Fibroblast of upper back skin (primary cell): ENCODE results near the gene ALK.

Experiments used
- DNase-seq: peaks from one replicate; pipeline ENCODE4 v3.0.0-alpha.2; 2013

The ALK gene

DNA sequence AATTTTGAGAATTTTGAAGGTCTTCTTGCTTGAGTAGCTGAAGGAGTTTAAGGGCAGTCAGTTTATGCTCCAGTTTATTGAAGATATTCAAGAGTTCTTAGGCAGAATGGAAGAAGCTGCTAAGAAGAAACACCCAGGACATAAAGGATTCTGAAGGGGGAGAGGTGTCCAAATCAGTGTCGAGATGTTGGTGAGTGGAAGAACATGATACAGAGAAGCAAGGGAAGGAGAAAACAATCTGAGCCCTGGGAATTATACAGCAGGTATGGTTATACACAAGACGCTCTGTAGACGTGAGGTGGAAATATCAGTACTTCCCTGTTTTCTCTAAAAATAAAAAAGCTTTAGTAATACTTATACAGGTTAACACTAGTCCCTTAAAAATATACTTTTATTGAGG is 746.0 kb downstream of the ALK start:
- DNase-seq, result no peak

DNA sequence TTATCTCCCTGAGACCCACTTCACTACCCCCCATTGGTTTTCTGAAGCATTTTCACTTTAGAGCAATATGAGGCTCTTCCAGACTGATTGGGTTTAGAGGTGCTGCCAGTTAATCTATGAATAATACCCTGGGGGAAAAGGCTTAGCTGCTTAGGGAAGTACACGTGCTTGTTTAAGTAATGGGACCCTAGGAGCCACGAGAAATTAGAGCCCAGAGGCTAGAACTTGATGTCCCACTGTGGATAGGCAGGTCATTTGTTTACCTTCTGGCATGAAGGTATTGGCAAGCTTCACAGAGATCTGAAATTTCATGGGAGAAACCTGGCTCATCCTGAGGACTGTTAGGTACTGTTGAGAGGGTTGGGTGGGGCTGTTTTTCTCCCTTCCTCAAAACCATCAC is 746.4 kb downstream of the ALK start:
- no peak for DNase-seq

DNA sequence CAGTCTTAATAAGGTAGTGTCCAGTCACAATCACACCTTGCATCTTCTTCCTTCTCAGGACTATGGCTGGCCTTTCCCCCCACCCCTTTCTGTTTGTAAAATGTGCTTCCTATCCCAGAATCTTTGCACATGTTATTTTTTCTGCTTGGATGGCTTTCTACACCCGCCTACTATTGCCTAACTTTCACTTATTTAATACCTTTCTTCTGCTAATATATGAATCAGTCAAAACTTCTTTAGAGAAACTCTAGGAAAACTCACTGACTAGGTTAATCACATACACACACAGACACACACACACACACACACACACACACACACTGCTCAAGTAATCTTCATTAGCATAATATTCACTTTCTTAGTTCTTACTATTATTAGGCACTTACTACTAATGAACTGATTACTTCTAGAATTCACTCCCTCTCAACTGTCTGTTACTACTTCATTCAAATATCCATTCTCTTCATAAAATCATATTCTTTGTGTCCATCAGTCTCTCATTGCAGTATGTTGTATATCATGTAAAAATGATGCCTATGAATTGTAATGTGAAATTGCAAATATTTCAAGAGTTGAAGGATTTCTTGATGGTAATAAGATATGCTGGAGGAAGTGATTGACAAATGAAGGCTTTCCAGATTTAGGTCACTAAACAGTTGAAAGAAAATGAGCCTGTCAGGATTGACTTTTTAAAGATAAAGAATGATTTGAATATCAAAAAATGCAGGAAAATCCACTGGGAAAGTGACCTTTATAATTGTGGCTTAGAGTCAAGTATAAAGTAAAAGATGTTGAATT is 754.9 kb downstream of the ALK start:
- DNase-seq, result peak; percentile 12

DNA sequence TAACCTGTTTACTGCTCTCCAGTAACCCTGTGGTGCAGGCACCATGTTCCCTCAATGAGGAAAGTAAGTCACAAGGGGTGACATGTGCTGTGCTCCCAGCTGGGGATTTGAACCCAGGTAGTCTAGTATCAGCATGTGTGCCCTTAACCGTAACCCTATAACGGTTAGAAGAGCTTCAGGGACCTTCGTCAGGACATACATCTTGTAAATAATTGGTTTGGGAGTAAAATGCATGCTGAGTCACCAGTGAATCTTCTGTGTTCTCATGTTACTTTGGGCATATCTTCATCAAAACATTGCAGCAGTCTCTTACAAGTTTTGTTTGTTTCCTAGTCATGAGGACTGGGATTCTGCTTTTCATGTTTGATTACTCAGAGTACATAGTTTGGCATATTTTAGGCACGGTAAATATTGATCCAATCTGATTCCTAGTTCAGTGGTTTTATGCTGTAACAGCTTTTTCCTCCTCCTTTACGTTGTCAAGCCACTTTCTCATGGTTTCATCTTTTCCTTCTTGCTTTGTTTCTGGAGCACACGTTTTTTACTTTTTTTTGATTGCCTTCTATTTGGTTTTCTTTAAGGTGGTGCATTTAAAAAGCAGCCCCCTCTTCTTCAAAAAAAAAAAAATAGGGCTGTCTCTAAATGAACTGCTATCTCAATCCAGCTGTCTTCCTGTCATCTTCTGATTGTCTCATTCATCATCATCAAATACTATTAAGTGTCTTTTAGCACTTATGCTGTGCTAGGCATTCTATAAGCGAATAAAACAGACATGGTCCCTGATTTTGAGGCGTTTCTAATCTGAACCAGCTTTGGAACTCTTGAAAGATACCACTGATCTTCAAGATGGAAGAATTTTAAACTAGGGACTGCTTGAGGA is 755.8 kb downstream of the ALK start:
- DNase-seq, result peak; percentile 59

DNA sequence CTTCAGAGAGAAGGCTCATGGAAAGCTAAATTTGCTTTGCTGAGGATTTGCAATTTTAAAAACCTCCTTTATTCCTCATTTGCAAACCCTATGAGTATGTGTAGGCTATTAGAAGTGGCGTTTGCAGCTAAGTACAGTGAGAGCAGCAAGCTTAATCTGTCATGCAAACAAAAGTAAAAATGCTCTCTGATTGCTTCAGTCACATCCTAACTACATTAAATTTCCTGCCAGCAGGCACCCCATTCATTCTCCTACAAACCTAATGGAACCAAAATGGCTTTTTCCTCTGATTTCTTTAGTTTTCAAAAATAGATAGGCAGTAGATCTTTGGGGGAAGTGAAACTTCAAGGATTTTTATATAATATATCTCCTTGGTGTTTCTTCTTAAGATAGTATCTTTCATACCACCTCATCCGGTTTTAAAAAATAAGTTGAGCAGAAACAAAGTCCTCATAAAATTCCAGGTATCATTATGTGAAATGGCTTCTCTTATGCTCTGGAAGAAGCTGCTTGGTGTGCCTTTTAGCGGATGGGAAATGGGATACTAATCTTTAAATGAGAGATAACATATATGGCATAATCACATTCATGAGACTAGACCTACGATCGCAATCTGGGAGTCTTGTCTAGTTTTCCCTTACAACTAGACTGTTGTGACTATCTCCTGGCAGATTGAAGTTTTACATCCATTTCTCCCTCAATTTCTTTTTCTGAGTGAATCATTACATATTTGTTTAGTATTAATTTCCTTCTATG is 757.1 kb downstream of the ALK start:
- DNase-seq, result no peak

DNA sequence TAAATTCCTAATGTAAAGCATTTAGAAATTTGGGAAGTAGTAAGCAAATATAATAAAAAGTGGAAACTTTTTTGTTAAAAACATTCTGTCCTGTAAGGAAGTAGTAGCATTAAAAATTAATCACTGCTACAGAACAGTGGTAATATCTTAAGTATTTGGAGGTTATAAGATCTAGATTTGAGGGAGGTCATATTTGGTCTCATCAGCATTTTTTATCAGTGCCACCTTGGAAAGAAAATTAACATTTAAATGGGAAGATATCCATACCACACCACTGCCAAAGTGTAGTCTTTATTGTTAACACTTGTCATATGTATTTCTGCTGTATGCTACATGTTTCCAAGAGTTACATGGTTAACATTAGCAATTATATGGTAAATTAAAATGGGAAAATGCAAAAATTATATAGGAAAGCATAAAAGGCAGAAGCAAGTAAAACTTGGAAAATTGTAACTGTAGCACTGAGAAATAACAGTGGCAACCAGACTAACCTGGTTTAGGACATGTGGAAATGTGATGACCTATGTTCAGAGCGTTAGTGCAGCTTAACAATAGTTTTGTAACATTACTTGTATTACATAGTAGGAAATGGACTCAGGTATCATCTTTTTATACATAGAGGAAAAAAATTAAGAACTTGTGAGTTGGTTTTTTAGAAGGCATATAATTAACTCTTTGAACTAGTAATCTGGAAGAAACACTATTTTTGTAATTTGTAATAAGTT is 759.0 kb downstream of the ALK start:
- DNase-seq, result no peak

DNA sequence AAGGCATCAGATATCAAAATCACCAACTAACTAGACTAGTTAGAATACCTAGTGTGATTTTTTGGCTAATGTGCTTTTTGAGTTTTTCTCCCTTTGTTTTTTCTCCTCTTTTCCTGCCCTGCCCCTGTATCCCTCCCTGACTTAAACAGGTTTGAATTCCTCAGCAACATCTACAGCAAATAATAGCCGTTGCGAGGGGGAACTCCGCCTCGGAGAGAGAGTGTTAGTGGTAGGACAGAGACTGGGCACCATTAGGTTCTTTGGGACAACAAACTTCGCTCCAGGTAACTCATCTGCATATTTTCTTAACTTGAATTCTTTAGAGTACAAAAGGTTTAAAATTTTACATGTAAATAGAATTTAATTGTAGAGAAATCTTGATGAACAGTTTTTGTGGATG is 761.2 kb downstream of the ALK start:
- no peak for DNase-seq

DNA sequence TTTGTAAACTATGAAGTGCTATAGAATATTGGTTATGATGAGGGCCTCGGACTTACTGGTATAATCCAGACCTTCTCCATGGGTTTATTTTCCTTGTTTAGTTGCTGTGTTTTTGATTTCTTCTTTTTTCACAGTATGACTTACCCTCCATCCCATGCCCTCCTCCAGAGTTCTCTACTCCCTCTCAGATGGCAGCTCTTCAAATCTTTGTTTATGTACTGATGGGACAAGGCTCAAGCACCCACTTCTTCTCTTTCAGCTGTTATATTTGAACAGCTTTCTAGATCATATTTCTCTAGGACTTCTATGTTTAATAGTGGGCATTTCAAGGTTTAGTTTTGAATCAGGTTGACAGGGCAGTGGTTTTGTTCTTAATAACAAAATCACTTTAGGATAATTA is 762.3 kb downstream of the ALK start:
- DNase-seq, result no peak

DNA sequence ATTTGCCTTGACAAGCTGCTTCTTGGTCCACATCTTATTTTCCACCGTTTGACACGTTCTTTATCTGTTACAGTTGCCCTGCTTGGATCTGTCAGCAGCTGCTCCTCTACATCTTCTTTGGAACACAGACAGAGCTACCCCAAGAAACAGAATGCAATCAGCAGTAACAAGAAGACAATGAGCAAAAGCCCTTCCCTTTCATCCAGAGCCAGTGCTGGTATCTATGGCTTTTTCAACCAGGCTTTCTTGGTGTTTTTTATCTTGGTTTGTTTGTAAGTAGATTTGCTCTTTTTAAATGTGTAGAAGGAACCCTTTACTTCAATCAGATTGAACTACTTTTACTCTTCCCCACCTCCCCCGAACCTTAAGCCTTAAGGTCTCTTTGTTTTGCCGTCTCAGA is 764.3 kb downstream of the ALK start:
- no peak for DNase-seq

DNA sequence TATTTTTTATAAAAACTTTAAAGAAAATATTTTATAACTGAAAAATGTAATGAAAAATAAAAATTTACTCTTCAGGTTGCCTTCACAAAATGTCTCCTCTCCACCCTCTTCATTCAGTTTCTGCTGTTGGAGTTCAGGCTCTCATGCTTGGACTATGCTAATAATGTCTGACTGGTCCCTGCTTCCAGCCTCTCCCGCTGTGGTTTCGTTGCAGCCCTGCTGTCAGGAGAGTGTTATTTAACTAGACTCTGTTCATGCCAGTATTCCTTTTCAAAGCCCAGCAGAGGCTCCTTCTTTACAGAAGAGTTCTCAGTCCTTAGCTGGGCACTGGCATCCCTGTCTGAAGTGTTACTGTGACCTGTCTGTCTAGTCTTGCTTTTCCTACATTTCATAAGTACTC is 765.8 kb downstream of the ALK start:
- peak; percentile 13 for DNase-seq

DNA sequence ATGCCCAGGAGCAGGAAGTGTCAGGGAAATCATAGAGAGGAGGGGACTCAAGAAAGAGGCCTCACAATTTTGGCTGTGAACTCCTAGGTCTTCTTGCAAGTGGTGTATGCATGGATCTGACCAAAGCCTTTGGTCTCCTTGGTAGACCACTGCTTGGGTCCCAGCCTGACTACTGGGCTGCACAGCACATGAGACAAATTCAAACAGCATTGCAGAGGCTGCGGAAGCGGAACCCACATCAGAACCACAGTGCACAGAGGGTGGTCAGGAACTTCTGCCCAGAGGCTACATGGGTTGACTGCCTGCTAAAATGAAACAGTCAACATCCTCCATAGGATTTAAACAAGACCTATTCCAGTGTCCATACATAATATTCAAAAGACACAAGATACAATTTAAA is 766.8 kb downstream of the ALK start:
- DNase-seq, result no peak

DNA sequence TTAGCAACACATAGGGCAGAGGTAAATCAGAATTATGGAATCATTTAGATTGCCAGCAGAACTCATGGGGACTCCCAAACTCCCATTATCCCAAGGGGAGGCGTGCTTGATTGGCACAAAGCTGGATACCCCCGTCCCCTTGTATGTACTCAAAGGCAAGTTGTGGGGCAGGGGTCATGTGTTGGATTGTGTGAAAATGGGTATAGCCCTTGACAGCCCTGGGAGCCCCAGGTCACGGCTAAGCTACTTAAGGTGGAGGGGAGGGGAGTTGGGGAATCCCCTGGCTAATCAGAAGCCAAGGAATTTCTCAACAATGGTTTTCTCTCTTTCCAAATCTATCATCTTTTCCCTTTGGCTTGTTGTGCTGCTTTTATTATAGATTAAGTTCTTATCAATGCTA is 773.4 kb downstream of the ALK start:
- DNase-seq, result no peak

DNA sequence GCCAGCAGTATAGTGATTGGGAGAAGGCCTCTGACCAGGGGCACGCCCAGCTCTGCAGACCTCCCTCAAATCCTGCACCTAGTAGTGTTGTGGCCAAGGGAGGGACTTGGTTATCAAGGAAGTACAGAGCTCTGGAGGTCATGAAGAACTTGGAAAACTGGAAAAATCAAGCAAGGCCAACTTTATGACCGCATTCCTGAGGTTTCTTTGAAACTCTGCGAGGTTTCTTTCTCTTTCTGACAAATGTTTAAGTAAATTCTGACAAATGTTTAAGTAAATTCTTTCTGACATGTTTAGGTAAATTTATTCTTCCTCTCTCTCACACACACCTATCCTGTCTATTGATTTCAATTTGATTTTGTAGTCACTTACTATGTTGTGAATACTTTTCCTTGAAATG is 775.2 kb downstream of the ALK start:
- DNase-seq, result peak; percentile 8

DNA sequence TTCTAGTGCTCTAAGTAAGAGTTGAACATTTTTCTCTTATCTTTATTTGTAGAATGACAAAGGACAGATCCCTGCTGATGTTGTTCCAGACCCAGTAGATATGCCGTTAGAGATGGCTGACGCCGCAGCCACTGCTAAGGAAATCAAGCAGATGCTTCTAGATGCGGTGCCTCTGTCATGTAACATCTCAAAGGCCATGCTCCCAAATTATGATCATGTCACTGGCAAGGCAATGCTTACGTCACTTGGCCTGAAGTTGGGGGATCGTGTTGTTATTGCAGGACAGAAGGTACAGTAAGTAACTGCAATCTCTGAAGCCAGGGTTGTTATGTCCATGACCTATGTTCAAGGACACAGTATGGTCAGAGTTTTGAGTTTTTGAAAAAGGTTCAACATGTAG is 777.7 kb downstream of the ALK start:
- no peak for DNase-seq
